ENCODE measurements around the gene MARK2. TPM values are rescaled to one million over a fixed set of nuclear protein-coding genes. Genes with fewer than 3 reads are reported as not detected.

The MARK2 gene
- total and polyA plus RNA-seq, 2 of the 8 experiments (the other 6 are each of a cell fraction or from before 2014, with no cell fraction given): 19.3 to 58.5 TPM

DNA sequence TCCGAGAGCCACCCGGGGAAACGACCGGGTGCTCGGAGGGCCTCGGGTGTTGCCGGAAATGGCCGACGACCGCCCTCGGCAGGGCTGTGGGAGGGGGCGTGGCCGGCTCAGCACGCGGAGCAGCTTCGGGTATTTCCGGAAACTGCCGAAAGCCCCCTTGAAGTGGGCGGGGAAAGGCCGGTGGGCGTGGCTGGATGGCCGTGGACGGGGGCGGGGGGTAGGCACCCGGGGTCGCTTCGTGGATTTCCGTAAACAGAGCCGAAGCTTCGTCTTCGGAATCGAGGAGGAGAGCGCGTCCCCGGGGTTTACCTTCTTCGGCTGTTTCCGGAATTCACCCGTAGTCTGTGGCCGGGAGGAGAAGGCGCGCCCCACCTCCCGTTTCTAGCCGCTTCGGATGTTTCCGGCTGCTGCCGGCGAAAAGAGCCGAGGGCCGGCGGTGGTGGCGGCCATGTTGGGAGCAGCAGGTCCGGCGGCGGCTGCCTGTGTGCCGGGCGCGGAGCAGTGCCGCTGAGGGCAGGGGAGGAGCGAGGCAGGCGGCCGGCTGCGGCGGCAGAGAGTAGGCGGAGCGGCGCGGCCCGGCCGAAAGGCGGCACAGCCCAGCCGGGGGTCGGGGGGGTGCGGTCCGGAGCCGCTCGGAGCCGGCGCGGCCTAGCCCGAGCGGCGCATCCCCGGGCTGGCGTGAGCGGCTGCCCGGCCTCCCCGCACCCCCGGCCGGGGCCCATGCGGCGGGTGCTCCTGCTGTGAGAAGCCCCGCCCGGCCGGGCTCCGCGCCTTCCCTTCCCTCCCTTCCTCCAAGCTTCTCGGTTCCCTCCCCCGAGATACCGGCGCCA, at the start of gene MARK2 (continued):
- TF ChIP-seq SAP30 (IDR thresholded peaks at IDR 0.05; ENCODE audit: insufficient read depth, insufficient replicate concordance, low read length) (no peak), YY1 (IDR thresholded peaks at IDR 0.05; ENCODE audit: low read depth, low read length) (peak; percentile 95), CHD1 (IDR thresholded peaks at IDR 0.05; ENCODE audit: low read depth, low read length) (no peak), TAF1 (IDR thresholded peaks at IDR 0.05; ENCODE audit: low read depth, low read length) (peak; percentile 41; the same call in 1 of the 2 replicates), BCL11A (IDR thresholded peaks at IDR 0.05; ENCODE audit: low read depth in 2 of 2, low read length in 2 of 2) (no peak), POU5F1 (IDR thresholded peaks at IDR 0.05; ENCODE audit: low read depth, low read length) (no peak), POLR2AphosphoS5 (IDR thresholded peaks at IDR 0.05; ENCODE audit: low read depth, low read length) (no peak), BRCA1 (IDR thresholded peaks at IDR 0.05; ENCODE audit: low read depth, low read length) (no peak), SP1 (IDR thresholded peaks at IDR 0.05; ENCODE audit: low read depth, low read length) (no peak), TBP (IDR thresholded peaks at IDR 0.05; ENCODE audit: low read depth, low read length) (no peak), SP4 (IDR thresholded peaks at IDR 0.05; ENCODE audit: low read length) (peak; percentile 93), NRF1 (IDR thresholded peaks at IDR 0.05; ENCODE audit: low read depth, low read length) (no peak), TEAD4 (IDR thresholded peaks at IDR 0.05; ENCODE audit: low read depth, low read length) (no peak), PHF8 (conservative IDR thresholded peaks at IDR 0.05; ENCODE audit: low read depth, low read length) (peak; percentile 81), SIX5 (IDR thresholded peaks at IDR 0.05; ENCODE audit: low read depth, low read length) (no peak), CHD2 (IDR thresholded peaks at IDR 0.05; ENCODE audit: low read length) (no peak), EZH2 (IDR thresholded peaks at IDR 0.05; ENCODE audit: low read depth, low read length, severe bottlenecking) (no peak), CREB1 (IDR thresholded peaks at IDR 0.05) (no peak), POLR2A (IDR thresholded peaks at IDR 0.05; ENCODE audit: control extremely low read depth in 1 of 2, low read depth in 2 of 2, low read length in 2 of 2) (peak in 1 of 2 experiments; percentile 48; a peak in 1 of 3 replicates), EGR1 (IDR thresholded peaks at IDR 0.05; ENCODE audit: borderline replicate concordance, low read depth, low read length) (no peak; the same call in 1 of the 2 replicates)
- TF ChIP-seq, protein P1, sequence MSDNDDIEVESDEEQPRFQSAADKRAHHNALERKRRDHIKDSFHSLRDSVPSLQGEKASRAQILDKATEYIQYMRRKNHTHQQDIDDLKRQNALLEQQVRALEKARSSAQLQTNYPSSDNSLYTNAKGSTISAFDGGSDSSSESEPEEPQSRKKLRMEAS (IDR thresholded peaks at IDR 0.05): no peak
- TF ChIP-seq, protein P2, sequence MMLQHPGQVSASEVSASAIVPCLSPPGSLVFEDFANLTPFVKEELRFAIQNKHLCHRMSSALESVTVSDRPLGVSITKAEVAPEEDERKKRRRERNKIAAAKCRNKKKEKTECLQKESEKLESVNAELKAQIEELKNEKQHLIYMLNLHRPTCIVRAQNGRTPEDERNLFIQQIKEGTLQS (IDR thresholded peaks at IDR 0.05; ENCODE audit: insufficient read depth, low read depth, low read length): no peak
- TF ChIP-seq, protein P3, sequence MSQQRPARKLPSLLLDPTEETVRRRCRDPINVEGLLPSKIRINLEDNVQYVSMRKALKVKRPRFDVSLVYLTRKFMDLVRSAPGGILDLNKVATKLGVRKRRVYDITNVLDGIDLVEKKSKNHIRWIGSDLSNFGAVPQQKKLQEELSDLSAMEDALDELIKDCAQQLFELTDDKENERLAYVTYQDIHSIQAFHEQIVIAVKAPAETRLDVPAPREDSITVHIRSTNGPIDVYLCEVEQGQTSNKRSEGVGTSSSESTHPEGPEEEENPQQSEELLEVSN (IDR thresholded peaks at IDR 0.05): no peak
